IMR-90 (cell line): ENCODE data around the gene SLAMF1. TPM values are rescaled to one million over a fixed set of nuclear protein-coding genes. Genes with fewer than 3 reads are reported as not detected.

Source experiments
- polyA plus RNA-seq, 3 experiments: library from polyadenylated mRNA; depleted of rRNA; stranded (reverse); fragments of >200 nt; gene quantifications; 2 replicates each; pipeline ENCODE4 v1.2.3, GENCODE V29; 2012; ENCODE audit warnings: low replicate concordance in 1 of 3
- total RNA-seq: library from RNA; depleted of rRNA; stranded (reverse); fragments of >200 nt; gene quantifications from 2 replicates; pipeline ENCODE4 v1.2.3, GENCODE V29; 2012; rRNA removed

SLAMF1 gene
- total and polyA plus RNA-seq, 2 of the 4 experiments (the other 2 are of a cell fraction), result not detected

Other genes starting within 250 kb of the SLAMF1 start
- gene VANGL2, start 246.5 kb downstream of the SLAMF1 start, total RNA-seq, result 0.28 and 0.36 TPM in 2 replicates
- 3.2 and 3.6 TPM in 2 replicates for gene VANGL2, start 246.5 kb downstream of the SLAMF1 start, polyA plus RNA-seq (2012; rRNA removed)
- gene SLAMF6, start 123.8 kb downstream of the SLAMF1 start, total RNA-seq, result not detected in 2 replicates
- gene SLAMF6, start 123.8 kb downstream of the SLAMF1 start, polyA plus RNA-seq (2012; rRNA removed), result not detected in 2 replicates
- gene CD84, start 67.5 kb downstream of the SLAMF1 start, total RNA-seq, result not detected in 2 replicates
- not detected in 2 replicates for gene CD84, start 67.5 kb downstream of the SLAMF1 start, polyA plus RNA-seq (2012; rRNA removed)
- gene CD48, start 64.8 kb upstream of the SLAMF1 start, total RNA-seq, result not detected in 2 replicates
- gene CD48, start 64.8 kb upstream of the SLAMF1 start, polyA plus RNA-seq (2012; rRNA removed), result not detected in 2 replicates
- not detected in 2 replicates for gene SLAMF7, start 92.2 kb upstream of the SLAMF1 start, total RNA-seq
- not detected in 2 replicates for gene SLAMF7, start 92.2 kb upstream of the SLAMF1 start, polyA plus RNA-seq (2012; rRNA removed)
- not detected in 2 replicates for gene LY9, start 149.1 kb upstream of the SLAMF1 start, total RNA-seq
- gene LY9, start 149.1 kb upstream of the SLAMF1 start, polyA plus RNA-seq (2012; rRNA removed), result not detected in 2 replicates
- gene CD244, start 215.8 kb upstream of the SLAMF1 start, total RNA-seq, result not detected in 2 replicates
- not detected in 2 replicates for gene CD244, start 215.8 kb upstream of the SLAMF1 start, polyA plus RNA-seq (2012; rRNA removed)
- not detected in 2 replicates for gene ITLN1, start 238.1 kb upstream of the SLAMF1 start, total RNA-seq
- not detected in 2 replicates for gene ITLN1, start 238.1 kb upstream of the SLAMF1 start, polyA plus RNA-seq (2012; rRNA removed)